Choroid plexus epithelial cell (primary cell): Measurements from ENCODE around the gene MUL1.

Experiments
- DNase-seq: peaks from one replicate; pipeline ENCODE4 v3.0.0-alpha.2; 2010; ENCODE audit warnings: low read depth
- H3K4me3 ChIP-seq: 2 replicates; pipeline ENCODE4 v1.5.1; 2011; ENCODE audit warnings: low read depth, mild to moderate bottlenecking, control low read depth, low read length, moderate library complexity
- CTCF ChIP-seq: conservative IDR thresholded peaks from 2 replicates; pipeline ENCODE4 v1.5.1; 2011; ENCODE audit warnings: low read depth, mild to moderate bottlenecking, control low read depth, inconsistent platforms, low read length, moderate library complexity

MUL1 gene

GRCh38 chr1:20466273-20466672, 41.7 kb downstream of the MUL1 start:
- no peak overlapping the region for H3K4me3 ChIP-seq
- no peak for TF ChIP-seq CTCF
- DNase-seq = no peak

GRCh38 chr1:20465187-20465586, 42.8 kb downstream of the MUL1 start:
- no peak for DNase-seq
- no peak for TF ChIP-seq CTCF
- H3K4me3 ChIP-seq = no peak overlapping the region

- TF ChIP-seq CTCF = no peak
- H3K4me3 ChIP-seq = no peak overlapping the region
- DNase-seq = no peak
Measured at GRCh38 chr1:20463502-20463901, 44.4 kb downstream of the MUL1 start.

GRCh38 chr1:20462397-20462796, 45.6 kb downstream of the MUL1 start:
- H3K4me3 ChIP-seq = no peak overlapping the region
- DNase-seq = no peak
- TF ChIP-seq CTCF = no peak

GRCh38 chr1:20458717-20459116, 49.2 kb downstream of the MUL1 start:
- no peak for TF ChIP-seq CTCF
- DNase-seq = no peak

GRCh38 chr1:20454004-20454403, 53.9 kb downstream of the MUL1 start:
- no peak overlapping the region for H3K4me3 ChIP-seq
- DNase-seq = no peak
- no peak for TF ChIP-seq CTCF

More at GRCh38 chr1:20458717-20459116, 49.2 kb downstream of the MUL1 start:
- no peak overlapping the region for H3K4me3 ChIP-seq

- no peak overlapping the region for H3K4me3 ChIP-seq
- peak; percentile 8 for DNase-seq
Measured at GRCh38 chr1:20449735-20450311, 58.1 kb downstream of the MUL1 start.

More at GRCh38 chr1:20449735-20450311, 58.1 kb downstream of the MUL1 start:
- TF ChIP-seq CTCF = no peak
